NCI-H1694 (cell line): ENCODE data around the gene ACAP3.
A peak's percentile ranks its signal among the peaks of the same experiment; 100 is the strongest.

Experiments used
- DNase-seq: peaks from one replicate; lab custom pipeline; 2025; lab: John Stamatoyannopoulos, UW

ACAP3 gene

GRCh38 chr1:1307923-1308755, at the start of gene ACAP3, which contains the start of gene PUSL1:
Gene ACAP3, minus strand, starts transcription at chr1:1307930. Its CDS starts 115 bp downstream, at chr1:1307815.
Gene PUSL1, plus strand, starts transcription at chr1:1308597. Its CDS starts 47 bp downstream, at chr1:1308644.
- DNase-seq: peak; percentile 59

DNA sequence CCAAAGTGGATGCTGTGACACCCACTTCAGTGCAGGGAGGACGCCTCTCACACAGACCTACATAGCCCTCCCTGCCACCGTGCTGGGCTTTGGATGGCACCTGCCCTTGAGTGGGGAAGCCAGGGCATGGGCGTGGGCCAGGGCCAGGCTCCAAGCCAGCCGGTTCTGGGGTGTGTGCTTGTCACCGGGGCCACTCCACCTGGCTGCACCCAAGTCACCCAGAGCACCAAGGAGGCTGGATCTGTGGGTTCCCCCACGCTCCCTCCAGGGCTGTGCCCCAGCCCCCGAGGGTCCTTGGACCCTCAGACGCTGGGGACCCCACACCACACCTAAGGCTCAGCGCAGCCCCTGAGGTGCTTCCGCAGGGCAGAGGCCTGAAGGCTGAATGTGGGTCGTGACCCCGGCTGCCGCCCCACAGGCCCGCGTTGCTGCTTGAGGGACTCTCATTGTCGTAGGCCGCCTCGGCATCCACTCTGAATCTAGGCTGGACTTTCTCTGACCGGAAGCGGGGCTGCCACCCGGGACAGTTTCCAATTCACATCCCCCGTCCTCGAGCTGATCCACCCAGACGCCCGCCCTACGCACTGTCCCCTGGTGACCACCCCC, 49.2 kb upstream of the ACAP3 start:
- DNase-seq: no peak

DNA sequence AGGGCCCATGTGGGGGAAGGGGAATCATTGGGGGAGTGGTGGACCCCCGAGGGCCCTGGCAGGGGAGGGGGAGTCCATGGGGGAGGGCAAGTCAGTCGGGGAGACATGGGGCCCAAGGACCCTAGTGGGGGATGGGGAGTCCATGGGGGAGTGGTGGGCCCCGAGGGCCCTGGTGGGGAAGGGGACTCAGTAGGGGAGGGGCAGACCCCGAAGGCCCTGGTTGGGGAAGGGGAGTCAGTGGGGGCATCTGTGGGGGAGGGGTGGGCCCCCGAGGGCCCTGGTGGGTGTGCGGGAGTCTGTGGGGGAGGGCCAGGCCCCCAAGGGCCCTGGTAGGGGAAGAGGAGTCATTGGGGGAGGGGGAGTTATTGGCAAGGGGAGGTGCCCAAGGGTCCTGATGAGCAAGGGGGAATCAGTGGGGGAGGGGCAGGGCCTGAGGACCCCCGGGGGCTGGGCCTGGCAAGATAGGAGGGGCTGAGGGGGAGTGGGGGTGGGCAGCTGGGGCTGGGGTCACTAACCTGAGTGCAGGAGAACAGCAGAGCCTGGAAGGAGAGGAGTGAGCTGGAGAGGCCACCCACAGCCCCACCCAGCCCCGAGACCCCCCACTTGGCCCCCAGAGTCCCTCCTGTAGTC, 48.6 kb upstream of the ACAP3 start:
- DNase-seq: no peak

DNA sequence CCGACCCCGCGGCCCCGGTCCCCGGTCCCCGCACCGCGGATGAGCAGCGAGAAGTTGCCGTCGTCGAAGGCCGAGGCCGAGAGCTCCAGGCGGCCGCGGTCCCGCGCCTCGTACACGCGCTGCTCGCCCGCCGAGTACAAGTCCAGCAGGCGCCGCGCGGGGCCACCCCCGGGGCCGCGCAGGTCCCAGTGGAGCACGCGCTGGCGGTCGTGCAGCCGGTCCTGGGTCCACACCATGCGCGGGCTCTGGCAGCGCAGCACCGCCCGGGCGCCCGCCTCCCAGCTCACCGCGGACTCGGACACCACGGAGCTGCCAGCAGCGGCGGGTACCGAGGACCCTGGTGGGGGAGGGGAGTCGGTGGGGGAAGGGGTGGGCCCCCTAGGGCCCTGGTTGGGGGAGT, 47.7 kb upstream of the ACAP3 start:
- DNase-seq: no peak

- DNase-seq: no peak
Measured at GRCh38 chr1:1354271-1355247, 46.8 kb upstream of the ACAP3 start.

DNA sequence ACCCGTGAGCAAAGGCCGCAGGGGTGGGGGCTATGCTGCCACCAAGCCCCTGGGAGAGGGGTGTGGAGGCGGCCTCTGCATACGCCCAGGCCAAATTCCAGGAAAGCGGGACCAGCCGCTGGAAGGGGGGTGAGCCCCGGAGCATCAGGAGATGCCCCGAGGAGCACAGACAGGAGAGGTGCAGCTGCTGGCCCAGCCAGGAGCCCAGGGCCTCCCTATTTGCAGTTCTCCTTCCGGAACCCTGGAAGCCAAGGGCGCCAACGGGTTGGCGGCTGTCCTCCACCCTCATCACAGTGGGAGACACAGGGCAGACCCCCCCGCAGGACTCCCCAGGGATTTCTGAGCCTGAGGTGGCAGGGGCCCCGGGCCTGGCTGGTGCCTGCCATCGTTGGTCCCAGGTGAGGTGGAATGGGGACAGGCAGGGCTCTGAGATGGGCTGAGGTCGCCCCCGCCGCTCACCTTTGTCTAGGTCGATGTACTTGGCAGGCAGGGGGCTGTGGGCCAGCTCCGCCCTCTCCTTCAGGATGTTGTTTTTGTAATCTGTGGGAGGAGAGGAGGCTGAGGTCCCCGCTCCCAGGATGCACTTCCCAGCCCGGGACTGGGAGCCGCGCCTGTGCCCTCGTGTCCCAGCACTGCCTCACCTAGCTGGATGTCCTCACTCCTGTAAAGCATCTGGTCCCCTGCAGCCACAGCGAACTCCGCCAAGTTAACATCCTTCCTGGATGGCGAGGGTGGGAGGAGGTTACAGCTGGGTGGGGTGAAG, 45.8 kb upstream of the ACAP3 start:
- DNase-seq: no peak

DNA sequence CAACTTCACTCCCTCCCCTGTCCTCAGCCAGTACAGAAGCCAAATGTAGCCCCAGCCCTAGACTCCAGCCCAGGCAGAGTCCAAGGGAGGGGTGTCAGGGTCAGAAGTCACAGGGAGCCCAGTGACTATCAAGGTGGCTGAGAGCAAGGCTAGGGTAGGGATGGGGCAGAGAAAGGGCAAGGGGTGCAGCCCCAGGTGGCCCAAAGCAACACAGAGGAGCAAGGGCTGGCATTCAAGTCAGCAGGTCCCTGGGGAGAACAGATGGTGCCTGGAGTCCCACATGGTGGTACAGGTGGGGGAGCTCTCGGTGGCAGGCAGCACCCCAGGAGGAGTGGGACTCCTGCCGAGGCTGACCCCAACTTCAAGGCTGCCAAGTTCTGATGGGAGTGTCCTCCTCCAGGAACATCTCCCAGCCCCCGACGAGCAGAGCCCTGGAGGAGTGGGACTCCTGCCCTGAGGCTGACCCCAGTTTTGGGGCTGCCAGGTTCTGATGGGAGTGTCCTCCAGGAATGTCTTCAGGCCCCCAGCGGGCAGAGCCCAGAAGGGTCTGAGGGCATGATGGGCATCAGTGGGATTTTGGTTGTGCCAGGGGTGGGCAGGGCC, 45.2 kb upstream of the ACAP3 start:
- no peak for DNase-seq

GRCh38 chr1:1351511-1352427, 44.0 kb upstream of the ACAP3 start:
- no peak for DNase-seq

DNA sequence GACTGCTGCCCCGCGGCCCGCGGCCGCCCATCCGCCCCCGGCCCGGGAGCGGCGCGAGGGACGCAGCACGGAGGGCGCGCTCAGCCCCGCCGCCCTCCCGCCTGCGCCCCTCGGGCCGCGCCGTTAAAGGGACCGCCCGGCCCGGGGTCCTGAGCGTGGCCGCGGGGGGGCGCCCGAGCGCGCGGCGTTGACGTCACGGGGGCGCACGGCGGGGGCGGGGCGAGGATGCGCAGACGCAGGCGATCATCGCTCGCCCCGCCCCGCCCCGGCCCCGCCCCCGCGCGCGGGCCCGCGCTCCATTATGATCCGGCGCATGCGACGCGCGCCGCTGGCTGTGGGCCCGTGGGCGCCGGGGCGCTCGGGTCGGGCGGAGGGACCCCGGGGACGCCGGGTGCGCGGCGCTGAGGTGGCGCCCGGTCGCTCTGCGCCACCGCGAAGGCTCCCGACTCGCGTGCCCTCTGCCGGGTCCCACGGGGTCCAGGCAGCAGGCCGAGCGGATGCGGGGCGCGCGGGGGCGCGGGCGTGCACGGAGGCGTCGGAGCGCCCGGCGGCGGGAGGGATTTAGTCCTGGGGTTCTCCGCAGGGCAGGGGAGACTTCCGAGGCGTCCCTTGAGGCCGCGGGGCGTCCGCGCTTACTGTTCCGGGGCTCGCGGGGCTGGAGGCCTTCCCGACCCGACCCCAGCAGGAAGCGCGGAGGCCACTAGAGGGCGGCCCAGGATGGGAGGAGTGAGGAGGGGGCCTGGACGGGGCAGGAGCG, 41.7 kb upstream of the ACAP3 start, which contains the start of gene DVL1:
Gene DVL1, minus strand, starts transcription at position 163 of the 757 bp plus-strand sequence. CDS start 353 bp downstream, outside the sequence.
- DNase-seq: peak; percentile 7

- DNase-seq: no peak
Measured at GRCh38 chr1:1348420-1349255, 40.9 kb upstream of the ACAP3 start.

DNA sequence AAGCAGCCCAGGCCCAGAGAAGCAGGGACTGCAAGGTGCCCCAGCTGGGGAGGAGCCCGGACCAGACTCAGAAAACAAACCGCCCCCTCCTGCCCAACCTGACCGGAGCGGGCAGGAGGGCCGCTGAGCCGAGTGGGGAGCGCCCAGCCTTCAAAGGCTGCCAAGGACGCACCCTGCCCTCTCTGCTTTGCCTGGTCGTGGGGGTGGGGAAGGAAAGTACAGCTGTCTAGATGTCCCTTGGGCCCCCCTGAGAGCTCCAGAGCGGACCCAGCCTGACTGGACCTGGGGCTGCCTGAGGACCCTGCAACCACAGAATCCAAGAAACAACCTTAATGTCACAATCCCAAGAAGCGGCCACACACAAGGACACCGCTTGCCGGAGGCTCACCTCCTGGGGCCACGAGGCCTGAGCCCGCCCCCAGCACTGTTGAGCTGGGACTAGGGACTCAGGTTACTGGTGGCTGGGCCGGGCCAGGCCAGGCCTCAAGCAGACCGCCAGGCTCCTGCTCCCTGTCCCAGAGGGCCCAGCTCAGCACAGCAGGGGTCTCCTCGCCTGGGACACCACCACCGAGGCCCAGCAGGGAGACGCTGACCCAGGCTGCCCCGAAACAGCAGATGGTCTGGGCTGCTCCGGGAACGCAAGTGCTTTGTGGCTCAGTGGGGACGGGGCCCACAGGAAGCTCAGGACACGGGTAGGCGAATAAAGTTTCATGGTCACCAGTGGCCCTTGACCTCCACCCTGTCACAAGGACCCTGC, 40.1 kb upstream of the ACAP3 start:
- DNase-seq: no peak

DNA sequence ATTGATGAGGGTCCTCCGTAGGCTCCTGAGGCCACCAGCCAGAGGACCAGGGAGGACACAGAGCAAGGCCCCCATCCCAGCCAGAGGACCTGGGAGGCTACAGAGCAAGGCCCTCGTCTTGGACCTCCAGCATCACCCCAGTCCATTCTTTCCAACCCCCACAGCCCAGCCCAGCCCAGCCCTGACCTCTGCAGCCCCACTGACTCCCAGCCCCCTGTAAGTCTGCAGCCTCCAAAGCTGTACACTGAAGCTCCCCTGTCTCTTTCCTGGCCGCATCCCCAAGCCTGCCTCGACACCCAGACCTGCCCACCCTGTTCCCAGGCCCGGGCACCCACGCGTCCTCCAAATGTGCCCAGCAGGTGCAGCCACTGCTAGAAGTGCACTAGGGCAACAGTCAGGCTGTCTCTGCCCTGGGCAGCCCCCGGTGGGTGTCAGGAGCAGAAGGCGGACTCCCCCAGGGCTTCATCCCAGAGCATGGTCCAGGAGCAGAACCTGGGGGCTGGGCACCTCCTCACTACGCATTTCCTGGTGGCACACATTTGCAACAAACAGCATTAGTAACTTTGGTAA, 39.4 kb upstream of the ACAP3 start:
- no peak for DNase-seq

DNA sequence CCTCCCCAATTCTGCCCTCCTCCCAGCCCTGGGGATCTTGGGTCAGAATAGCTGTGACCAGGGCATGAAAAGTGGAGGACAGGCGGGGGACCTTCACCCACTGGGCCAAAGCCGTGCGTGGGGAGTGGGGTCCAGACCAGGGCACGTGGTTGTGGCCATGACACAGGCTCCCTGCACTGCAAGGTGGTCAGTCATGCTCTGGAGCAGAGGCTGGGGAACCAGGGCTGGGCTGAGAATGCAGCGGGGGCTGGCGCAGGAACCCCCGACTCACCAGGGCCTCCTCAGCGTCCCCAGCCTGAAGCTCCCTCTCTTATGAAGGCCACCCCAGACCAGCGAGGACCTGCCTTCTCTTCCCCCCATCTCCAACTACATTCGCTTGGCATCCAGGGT, 38.8 kb upstream of the ACAP3 start:
- DNase-seq: no peak

- no peak for DNase-seq
Measured at GRCh38 chr1:1345860-1346500, 38.2 kb upstream of the ACAP3 start.

GRCh38 chr1:1345384-1345783, 37.7 kb upstream of the ACAP3 start:
- no peak for DNase-seq
